ENCODE measurements around the gene SLX1A.

DNA sequence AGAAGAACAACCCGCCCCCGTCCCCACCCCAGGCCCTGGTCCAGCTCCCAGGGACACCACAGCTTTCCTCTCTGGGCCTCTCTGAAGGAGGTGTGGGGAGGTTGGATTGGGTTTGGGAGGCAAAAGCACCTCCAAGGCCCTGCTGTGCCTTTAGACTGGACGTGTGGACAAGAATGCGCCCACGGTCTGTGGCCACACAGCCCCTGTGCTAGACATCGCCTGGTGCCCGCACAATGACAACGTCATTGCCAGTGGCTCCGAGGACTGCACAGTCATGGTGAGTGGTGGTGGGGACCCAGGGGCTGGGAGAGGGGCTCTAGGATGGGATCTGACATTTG lies 7.3 kb upstream of the SLX1A start:
- no peak for TF ChIP-seq CTCF (IDR thresholded peaks at IDR 0.05)
- TF ChIP-seq POLR2A (IDR thresholded peaks at IDR 0.05): no peak
